Vagina (tissue), 2 donors: ENCODE measurements around the gene LIMS1.
"Not testable (repeated sequence)": the region's sequence is repeated elsewhere in the genome, so short reads cannot be mapped to it uniquely, and the experiment has no call there.

ENCODE experiments used
- CTCF ChIP-seq, 3 experiments: fragments of 450-650 bp in 2 of 3; fragments of 200-600 bp in 1 of 3; sonication (generic) in 1 of 3; IDR thresholded peaks; one replicate each; pipeline ENCODE4 v1.5.1; 2017 to 2019; ENCODE audit warnings: antibody characterized with exemption in 3 of 3, mild to moderate bottlenecking in 2 of 3, moderate library complexity in 2 of 3
- POLR2A ChIP-seq, 2 donors: fragments of 450-650 bp; IDR thresholded peaks; one replicate each; pipeline ENCODE4 v1.6.1; 2017; ENCODE audit warnings: antibody characterized with exemption in 2 of 2, mild to moderate bottlenecking in 2 of 2, moderate library complexity in 2 of 2

- not testable (repeated sequence) for TF ChIP-seq CTCF, POLR2A (IDR thresholded peaks at IDR 0.05)
These were observed 110.2 kb downstream of the LIMS1 start for GRCh38 chr2:108644446-108644845.
